NCI-H1105 (cell line): ENCODE measurements around the gene PUDP.

Experiments used
- DNase-seq: peaks from one replicate; lab custom pipeline; 2025; lab: John Stamatoyannopoulos, UW

PUDP gene

DNA sequence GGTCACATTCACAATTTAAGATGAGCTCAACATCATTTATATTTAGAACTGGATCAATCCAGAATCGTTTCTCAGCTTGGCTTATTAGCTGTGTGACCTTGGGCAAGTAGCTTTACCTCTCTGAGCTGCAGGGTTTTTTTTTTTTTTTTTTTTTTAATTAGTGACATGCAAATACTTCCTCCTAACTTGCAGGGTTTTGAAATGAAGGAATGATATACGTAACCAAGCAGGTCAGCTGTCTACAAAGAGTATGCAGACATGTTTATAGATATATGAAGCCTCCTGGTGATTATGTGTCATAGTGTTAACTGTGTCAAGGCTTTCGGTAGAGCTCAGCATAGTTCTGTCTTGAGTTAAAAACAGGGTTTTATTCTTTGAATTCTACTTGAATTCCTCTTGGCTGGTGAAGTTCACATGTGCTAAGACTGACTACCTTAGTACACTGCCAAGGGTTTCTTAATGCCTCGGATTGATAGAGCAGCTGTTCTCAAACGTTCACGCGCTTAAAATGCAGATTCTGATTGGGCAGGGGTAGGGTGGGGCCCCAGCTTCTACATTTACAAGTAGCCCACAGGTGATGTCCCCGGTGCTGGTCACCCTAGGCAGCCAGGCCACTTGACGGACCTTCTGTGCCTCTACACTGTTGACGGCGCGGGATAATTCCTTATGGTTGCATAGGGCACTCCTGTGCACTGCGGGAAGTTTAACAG is 1.1 kb downstream of the PUDP start:
- DNase-seq, result no peak

DNA sequence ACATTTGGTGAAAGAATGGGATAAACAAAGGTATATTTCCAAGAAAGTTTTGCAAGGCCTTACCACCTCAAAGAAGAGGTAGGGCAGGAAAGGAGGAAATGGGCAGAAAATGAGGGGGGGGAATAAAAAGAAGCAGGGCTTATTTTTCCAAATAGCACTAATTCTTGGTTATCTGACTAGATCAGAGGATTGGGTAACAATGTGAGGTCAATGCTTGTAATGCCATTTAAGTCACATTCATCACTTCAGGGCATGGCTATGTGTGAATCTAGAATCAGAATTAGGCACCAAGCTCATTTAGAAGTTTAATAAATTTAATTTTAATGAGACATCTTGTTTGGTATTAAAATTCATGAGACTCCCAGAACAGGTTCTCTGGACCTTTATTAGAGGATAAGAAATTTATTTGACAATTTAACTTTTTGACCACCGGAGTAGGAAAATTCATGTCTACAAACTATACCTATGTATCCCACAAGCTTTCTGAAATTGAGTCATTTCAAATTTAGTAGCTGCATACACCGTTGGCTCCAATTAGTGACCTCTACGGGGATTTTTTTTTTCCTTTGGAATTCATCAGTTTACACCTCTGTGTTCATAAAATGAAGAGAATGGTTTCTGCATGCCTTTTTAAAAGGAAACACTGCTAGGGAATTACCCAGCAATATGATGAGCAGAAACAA is 1.8 kb downstream of the PUDP start:
- DNase-seq, result no peak

DNA sequence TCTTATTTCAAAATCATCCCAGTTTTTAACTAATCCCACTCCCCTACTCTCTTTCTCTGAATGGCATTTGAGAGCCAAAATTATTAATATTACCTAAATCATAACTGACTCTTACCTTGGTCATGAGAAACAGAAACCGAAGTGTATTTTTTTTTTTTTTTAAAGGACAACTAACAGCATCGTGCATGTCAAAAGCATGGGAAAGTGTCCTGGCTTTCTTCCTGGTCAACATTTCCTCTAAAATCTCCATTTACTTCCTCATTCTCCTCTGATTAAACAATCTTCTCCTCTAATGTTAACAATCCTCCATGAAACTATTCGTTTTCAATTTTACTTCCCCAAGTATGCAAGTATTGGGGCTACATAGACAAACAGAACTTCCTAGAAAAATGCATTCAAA is 2.5 kb downstream of the PUDP start:
- no peak for DNase-seq

DNA sequence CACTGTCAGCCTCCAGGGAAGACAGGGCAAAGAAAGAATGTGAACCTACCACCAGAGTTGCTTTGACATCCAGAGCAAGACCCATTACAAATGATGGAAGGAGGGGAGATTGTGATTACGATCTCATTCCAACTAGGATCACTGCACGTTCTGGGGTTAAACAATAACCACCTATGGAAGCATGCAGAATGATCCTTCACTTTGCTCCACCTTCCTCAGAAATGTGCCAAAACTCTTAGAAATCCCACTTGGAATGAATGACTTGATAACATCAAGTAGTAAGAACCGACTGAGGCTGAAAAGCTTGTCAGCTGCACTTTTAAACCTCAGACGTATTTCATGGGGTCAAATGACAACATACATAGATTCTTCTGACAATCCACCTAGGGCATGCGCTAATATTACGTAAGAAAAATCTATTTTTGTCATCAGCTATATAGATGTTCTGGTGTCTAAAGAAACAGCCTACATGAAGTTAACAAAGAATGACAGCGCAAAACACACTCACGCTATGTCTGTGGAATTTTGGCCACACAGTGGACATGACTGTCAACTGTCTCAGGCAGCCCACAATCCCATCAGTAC is 3.9 kb downstream of the PUDP start:
- DNase-seq, result no peak

DNA sequence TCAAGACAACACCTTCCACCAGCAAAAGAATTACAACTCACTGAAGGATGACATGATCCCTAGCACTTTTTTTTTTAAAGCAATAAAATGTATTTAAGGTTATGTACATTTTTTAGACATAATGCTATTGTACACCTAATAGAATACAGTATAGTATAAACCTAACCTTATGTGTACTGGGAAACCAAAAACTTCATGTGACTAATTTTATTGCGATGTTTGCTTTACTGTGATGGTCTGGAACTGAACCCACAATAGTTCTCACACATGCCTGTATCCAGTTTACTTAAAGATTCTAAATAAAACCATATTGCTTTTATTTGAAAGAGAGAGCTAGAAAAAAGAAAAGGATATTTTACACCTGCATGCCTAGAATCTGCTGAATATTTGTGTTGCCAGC is 4.9 kb downstream of the PUDP start:
- no peak for DNase-seq

DNA sequence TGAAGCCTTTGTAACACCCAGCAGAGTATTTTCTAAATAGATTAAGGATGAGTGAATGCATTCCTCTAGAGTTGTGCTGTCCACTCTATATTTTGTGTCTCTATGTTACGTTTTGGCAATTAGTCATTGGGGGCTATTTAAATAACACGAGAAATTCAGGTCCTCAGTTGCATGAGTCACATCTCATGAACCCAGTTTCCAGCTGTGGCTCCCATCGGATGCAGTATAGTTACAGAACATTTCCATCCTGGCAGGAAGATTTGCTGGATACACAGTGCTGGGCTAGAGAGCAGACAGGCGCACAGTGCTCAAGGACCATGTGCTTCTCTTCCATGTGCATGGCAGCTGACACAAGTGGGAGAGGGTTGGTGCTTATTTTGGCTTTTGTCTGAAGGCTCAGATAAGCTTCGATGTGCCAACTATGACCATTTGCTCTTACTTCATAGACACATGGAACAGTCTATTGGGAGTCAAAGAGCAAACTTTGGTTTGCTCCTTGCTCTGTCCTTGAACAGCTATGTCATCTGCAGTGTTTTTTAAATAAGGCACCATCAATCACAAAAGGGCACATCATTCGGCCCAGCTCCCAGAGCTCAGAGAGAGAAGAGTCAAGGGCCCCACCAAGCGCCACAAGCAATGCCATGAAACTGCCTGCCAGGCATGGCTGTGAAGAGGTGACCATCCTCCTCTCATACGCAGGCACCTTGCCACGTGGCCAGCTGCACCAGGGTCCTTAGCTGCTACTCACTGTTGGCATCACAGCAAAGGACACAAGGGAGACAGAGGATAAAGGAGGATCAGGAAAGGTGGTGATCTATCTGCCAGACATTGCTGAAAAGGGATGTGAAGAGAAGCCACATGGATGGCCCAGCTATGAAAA is 8.5 kb downstream of the PUDP start:
- DNase-seq, result no peak

DNA sequence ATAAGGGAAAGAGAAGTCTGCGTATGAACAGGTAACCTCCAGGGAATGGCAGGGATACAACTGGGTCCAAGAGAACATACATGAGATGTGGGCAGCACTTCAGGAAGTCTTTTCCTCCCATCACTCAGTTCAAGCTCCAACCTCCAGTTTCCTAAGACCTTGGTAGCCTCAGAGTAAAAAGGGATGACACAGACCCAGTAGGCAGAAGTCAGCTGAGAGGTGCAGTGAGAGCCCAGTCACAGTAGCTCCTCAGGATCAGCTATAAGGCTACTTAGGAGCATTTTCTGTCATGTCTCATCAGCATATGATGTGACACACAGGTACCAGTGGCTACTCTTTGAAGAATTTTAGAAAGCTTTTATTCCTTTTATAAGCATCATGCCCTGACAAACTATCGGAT is 13.0 kb downstream of the PUDP start:
- DNase-seq, result no peak

DNA sequence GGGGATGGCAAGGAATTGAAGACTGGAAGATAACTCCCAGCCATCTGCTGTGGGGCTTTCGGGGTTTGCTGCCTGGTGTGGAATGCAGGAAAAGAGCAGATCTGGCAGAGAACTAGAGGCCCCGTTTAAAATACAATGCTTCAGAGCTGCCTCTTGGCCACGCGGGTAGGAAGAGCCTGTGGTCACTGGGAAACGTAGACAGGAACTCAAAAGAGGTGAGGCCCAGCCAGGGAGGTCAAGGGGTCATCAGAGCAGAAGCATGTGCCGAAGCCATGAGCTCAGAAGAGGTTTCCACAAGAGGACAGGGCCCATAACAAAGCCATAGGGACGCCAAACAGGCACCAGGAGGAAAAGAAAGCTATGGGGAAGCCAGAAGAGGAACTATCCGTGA is 14.9 kb downstream of the PUDP start:
- no peak for DNase-seq

DNA sequence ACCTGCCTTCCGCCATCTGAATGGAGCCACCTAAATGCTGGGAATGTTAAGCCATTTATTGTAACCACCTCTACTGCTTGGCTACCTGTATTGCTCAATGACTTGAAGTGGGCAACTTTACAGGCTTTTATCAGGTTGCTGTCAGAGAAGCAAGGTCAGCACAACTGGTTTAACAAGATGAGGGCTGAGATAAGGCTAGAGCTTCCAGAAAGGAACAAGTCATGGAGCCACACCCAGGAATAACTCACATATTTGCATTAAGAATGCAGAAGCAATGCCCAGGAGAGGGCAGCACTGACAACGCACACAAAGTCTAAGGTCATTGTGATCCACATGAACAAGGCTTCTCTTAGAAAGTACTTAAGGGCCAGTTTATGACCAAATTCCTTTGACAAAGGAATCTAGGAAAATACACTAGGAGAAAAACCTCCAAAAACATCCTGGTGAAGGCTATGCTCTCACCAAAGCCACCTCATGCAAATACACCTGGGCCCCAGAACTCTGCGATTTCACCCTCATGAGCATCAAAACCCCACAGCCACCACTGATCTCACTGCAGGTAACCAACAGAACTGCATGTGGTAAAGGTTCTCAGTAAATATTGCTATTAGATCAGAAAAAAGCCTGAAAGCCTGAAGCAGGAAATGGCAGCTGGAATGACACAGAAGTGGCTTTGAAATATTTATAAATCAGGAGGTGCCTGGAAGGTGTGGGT is 15.5 kb downstream of the PUDP start:
- DNase-seq, result no peak

DNA sequence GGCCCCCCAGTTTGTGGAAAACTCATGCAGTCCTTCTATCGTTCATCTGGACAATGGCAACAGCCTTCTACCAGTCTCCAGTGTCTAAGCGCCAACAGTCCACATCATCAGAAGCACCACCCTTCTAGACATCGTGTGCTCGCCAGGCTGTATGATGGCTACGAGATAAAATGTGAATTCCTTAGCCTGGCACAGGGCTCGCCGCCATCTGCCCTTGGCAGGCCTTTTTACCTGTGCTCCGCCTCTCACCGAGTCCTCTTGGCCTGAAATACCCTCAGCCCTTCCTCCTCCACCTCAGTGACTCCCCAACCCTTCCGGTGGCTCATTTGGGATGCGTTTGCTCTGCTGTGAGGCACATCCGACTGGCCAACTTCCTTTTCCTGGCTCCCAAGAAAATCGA is 16.3 kb downstream of the PUDP start:
- DNase-seq, result no peak

DNA sequence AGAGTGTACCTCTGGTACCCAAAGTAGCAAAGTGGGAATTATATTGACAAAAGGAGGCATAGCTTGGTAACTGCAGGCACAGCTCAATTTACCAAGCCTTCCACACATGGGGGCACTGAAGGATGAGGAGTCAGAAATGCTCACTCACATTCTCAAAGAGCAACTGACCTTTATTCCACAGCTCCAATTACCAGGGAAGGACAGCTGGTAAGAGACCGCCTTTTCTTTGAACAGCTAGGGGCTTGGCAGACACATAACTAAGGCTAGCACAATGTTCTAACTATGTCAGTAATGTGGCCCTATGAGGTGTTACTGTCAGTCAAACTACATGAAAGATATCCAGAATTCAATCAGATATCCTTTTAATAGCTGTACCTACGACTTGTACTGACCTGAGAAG is 20.9 kb downstream of the PUDP start:
- no peak for DNase-seq

DNA sequence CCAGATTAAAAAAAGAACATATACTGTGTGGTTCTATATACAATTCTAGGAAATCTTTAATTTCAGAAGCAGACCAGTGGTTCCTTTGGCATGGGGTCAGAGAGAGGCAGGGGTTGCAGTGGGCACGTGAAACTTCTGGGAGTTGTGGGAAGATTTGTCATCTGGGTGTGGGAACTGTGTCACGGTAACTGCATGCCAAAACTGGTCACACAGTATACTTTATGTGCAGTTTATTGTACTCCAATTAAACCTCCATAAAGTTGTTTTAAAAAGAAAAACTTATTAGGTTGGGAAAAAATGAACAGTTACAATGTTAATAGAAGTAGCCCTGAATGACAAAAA is 27.1 kb downstream of the PUDP start:
- DNase-seq, result no peak

DNA sequence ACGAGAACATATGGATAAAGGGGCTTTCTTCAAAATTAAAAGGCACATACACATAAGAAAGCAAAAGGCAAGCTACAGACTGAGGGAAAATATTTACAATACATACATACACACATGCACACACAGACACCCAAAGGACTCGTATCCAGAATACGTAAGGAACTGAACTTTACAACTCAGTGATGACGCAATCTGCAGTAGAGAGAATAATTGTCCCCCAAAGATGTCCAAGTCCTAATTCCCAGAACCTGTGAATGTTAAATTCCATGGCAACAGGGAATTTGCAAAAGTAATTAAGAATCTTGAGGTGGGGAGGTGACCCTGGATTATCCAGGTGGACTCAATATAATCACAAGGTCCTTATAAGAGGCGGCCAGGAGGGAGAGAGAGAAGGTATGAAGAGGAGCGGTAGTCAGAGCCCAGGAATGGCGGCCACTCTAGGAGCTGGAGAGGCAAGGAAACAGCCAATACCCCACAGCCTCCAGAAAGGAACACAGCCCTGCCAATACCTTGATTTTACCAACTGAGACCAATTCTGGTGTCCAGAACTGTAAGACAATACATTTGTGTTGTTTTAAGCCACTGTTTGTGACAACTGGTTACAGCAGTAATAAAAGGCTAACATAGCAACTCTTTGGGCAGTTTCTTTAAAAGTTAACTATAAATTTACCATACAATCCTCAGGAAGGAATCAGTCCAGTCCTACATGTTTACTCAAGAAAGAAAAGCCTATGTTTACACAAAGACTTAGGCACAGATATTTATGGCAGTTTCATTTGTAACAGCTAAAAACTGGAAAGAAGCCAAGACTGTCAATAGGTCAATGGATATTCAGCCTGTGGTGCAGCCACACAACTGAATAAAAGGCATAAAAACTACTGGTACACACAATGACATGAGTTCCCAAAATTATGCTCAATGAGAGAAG is 27.7 kb downstream of the PUDP start:
- peak; percentile 62 for DNase-seq

DNA sequence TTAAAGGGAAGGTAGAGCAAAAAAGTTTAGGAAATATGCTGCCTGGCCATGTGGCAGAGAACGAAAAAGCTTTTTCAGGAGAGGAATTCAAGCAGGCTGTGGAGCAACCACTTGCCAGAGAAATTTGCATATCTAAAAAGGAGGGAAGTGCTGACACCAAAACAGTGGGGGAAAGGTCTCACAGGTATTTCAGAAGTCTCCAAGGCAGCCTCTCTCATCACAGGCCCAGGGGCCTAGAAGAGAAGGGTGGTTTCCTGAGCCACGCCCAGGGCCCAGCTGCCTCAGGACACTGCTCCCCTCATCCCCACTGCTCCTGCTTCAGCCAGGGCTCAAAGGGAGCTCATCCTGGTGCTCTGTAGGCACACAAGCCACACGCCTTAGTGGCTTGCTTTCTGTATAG is 30.4 kb downstream of the PUDP start:
- no peak for DNase-seq

DNA sequence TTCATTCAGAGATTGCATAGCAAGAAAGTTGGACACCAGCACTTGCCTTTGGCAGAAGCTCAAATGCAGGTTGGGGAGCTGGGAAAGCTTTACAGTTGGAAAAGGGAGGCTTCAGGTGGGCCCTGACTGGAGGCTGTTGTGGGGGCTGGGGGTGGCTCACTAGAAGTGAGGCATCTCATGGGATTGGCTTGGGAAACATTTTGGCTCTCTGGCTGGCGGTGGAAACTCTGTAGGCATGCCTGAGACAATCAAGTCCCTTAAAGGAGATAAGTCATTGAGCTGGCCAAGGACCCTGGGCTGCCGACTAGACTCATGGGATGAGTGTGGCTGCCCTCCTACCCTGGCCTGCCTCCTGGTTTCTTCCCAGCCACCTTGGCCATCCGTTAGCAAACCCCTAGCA is 31.9 kb downstream of the PUDP start:
- no peak for DNase-seq

DNA sequence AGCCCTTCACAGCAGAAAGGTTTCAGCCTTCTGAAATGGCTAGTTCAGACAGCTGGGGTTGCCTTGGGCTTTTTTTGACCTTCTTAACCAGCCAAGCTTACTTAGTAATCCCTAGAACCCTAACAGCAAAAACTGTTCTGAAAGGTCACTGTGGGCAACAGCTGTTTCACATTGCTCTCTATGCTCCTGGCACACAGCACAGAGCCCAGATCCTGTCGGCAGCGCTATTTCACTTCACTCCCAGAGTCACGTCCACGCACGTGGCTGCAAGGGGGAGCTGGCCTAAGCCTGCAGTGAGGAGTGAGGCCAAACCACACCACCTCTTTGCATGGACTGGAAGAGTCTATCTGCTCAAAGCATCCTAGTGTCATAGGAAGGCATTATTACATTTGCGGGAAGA is 32.4 kb downstream of the PUDP start:
- no peak for DNase-seq

DNA sequence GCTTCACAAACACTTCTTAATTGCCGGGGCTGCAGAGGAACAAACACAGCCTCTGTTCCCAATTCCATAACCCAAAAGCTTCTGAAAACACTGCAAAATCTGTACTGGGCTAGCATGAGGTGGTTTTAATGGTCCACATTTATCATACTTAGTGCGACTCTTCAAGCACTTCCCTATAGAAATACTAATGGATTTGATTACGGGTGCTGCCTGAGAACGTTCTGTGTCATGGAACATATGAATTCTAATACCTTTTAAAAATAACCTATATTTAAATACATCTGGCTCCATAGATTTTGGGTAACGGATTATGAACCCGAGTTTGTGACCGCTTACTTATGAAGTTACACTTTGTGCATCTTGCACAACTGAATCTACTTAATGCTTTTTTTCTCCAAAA is 35.9 kb downstream of the PUDP start:
- no peak for DNase-seq

DNA sequence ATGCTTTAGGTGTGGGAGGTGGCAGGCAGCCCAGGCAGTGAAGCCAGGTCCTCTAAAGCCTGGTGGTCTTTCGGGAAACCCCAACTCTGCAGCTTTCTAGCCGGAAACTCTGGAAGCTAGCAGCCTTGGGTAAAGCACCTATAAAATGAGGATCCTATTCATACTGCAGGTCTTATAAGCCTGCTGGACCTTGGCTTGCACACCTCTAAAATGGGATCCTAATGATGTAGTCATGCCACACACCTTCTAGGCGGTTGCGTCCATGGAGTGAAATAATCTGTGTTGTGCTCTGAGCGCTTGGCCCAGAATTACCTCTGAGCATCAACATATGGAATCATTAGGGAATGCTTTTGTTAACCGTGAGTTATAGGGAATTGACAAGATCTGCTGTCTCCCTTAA is 36.4 kb downstream of the PUDP start:
- no peak for DNase-seq

DNA sequence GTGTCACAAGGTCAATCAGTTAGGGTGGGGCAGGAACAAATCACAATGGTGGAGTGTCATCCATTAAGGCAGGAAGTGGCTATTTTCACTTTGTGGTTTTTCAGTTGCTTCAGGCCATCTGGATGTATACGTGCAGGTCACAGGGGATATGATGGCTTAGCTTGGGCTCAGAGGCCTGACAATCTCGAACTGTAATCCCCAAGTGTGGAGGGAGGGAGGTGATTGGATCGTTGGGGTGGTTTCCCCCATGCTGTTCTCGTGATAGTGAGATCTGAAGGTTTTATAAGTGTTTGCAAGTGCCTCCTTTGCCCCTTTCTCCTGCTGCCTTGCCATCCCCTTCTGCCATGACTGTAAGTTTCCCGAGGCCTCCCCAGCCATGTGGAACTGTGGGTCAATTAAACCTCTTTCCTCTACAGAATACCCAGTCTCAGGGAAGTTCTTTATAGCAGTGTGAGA is 37.1 kb downstream of the PUDP start:
- DNase-seq, result no peak

DNA sequence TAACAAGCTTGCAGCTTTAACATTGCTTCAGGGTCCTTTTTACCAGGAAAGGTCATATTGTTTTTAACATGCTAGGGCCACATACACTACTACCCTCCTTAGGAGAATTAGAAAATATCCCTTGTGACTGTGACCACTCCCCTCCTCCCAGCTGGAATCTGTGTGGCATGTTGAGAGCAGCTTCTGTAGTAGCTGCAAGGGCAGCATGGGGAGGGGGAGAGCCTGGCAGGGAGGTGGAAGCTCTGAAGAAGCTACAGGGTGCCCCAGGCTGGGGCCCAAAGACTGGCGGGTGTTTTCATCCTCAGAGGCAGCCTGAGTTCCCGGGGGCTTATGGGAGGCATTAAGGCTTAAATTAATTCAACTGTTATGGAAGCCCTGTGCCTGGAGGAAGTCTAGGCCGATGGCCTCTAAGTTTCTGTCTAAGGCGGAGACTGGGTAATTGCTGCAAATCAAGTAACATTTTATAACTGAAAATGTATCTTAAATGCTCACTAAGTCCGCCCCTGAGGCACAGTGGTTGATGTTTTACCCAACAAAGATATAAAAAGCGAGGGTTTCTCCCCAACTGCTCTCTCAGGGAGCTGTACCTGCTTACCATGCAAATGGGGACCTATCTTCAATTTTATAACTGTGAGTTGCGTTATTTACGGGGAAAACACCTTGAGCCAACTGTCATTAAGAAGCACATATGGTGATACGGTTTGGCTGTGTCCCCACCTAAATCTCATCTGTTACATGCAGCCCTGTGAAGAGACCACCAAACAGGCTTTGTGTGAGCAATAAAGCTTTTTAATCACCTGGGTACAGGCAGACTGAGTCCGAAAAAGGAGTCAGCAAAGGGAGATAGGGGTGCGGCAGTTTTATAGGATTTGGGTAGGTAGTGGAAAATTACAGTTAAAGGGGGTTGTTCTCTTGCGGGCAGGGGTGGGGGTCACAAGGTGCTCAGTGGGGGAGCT is 37.8 kb downstream of the PUDP start:
- no peak for DNase-seq
